HG02884 (cell line): ENCODE results near the gene EXD3.
"Not testable (repeated sequence)": the region's sequence is repeated elsewhere in the genome, so short reads cannot be mapped to it uniquely, and the experiment has no call there.

Experiments
- ATAC-seq: cut with Tn5 transposase; IDR thresholded peaks from one replicate; pipeline ENCODE4 v1.9.1; 2021; ENCODE audit warnings: mild to moderate bottlenecking, moderate library complexity; ENCODE audit not compliant: unreplicated experiment

Gene EXD3

GRCh38 chr9:137262173-137262908, 160.6 kb downstream of the EXD3 start:
- ATAC-seq: not testable (repeated sequence)
